Measurements from ENCODE around the gene ODF2. TPM values are rescaled to one million over a fixed set of nuclear protein-coding genes. Genes with fewer than 3 reads are reported as not detected.

The ODF2 gene
- total RNA-seq, 2 donors from 2014 or later: 27.0 to 65.8 TPM

GRCh38 chr9:128424268-128424780, 31.5 kb upstream of the ODF2 start:
- intact Hi-C loops (cut with DNase I): no loop called here
- Histone ChIP-seq H3K27ac (no peak overlapping the region), H3K9me3 (no peaks in the 10 kb centered on the region), H3K4me3 (no peak overlapping the region), H3K27me3 (replicated peaks; ENCODE audit: insufficient read depth) (no peaks in the 10 kb centered on the region), H3K4me1 (replicated peaks) (no peaks in the 10 kb centered on the region), H3K36me3 (no peaks in the 10 kb centered on the region)
- 94% methylated on average over 15 of the region's 15 CpGs for WGBS
- DNase-seq (ENCODE audit: low spot score): no peak
- no peak for TF ChIP-seq POLR2AphosphoS5 (IDR thresholded peaks at IDR 0.05)
- no peak for TF ChIP-seq POLR2A (IDR thresholded peaks at IDR 0.05)
- TF ChIP-seq CTCF (IDR thresholded peaks at IDR 0.05): no peak

GRCh38 chr9:128428644-128429512, 26.9 kb upstream of the ODF2 start:
- 81% methylated on average over 21 of the region's 22 CpGs for WGBS
- Histone ChIP-seq H3K4me1 (replicated peaks) (no peaks in the 10 kb centered on the region), H3K9me3 (no peaks in the 10 kb centered on the region), H3K27ac (no peak overlapping the region), H3K4me3 (no peak overlapping the region), H3K36me3 (no peaks in the 10 kb centered on the region), H3K27me3 (replicated peaks; ENCODE audit: insufficient read depth) (no peaks in the 10 kb centered on the region)
- no peak for DNase-seq (ENCODE audit: low spot score)
- intact Hi-C loops (cut with DNase I): no loop called here
- TF ChIP-seq POLR2A (IDR thresholded peaks at IDR 0.05) (no peak), POLR2AphosphoS5 (IDR thresholded peaks at IDR 0.05) (no peak), CTCF (IDR thresholded peaks at IDR 0.05) (no peak)

GRCh38 chr9:128429513-128430086, 26.2 kb upstream of the ODF2 start:
- Histone ChIP-seq H3K27me3 (replicated peaks; ENCODE audit: insufficient read depth) (no peaks in the 10 kb centered on the region), H3K27ac (no peak overlapping the region), H3K4me3 (no peak overlapping the region), H3K4me1 (replicated peaks) (no peaks in the 10 kb centered on the region), H3K9me3 (no peaks in the 10 kb centered on the region), H3K36me3 (no peaks in the 10 kb centered on the region)
- intact Hi-C loops (cut with DNase I): no loop called here
- 88% methylated on average over 13 of the region's 13 CpGs for WGBS
- no peak for DNase-seq (ENCODE audit: low spot score)
- TF ChIP-seq POLR2A (IDR thresholded peaks at IDR 0.05) (no peak), POLR2AphosphoS5 (IDR thresholded peaks at IDR 0.05) (no peak), CTCF (IDR thresholded peaks at IDR 0.05) (no peak)

- Histone ChIP-seq H3K4me1 (replicated peaks) (no peaks in the 10 kb centered on the region), H3K4me3 (no peak overlapping the region), H3K9me3 (no peaks in the 10 kb centered on the region), H3K27me3 (replicated peaks; ENCODE audit: insufficient read depth) (no peaks in the 10 kb centered on the region), H3K27ac (no peak overlapping the region), H3K36me3 (no peaks in the 10 kb centered on the region)
- no peak for DNase-seq (ENCODE audit: low spot score)
- 88% methylated on average over 8 of the region's 8 CpGs for WGBS
- TF ChIP-seq POLR2A (IDR thresholded peaks at IDR 0.05) (no peak), CTCF (IDR thresholded peaks at IDR 0.05) (no peak), POLR2AphosphoS5 (IDR thresholded peaks at IDR 0.05) (no peak)
- intact Hi-C loops (cut with DNase I): no loop called here
Measured at GRCh38 chr9:128431207-128431606, 24.6 kb upstream of the ODF2 start.
